NB4 (cell line): ENCODE results near the gene GALK1.

Experiments used
- CTCF ChIP-seq: IDR thresholded peaks from one replicate; pipeline ENCODE4 v1.5.1; 2012; ENCODE audit warnings: low read depth, low read length
- MAX ChIP-seq: IDR thresholded peaks from 2 replicates; pipeline ENCODE4 v1.6.1; 2011; ENCODE audit warnings: low read depth, low read length
- MYC ChIP-seq: IDR thresholded peaks from 2 replicates; pipeline ENCODE4 v1.6.1; 2011; ENCODE audit warnings: low read depth, low read length

DNA sequence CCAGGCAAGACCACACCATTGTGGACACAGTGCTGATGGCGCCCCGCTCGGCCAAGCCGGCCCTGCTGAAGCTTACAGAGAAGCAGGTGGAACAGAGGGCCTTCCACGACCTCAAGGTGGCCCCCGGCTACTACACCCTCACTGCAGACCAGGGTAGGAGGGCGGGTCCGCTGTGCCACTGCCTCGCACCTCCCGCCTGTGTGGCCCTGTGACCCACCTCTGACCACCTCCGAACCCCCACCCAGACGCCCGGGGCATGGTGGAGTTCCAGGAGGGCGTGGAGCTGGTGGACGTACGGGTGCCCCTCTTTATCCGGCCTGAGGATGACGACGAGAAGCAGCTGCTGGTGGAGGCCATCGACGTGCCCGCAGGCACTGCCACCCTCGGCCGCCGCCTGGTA lies 22.7 kb downstream of the GALK1 start:
- TF ChIP-seq CTCF (no peak), MYC (no peak), MAX (no peak)
